NB4 (cell line): ENCODE results near the gene FBXW2.

Experiments used
- DNase-seq: peaks from one replicate; pipeline ENCODE4 v3.0.0; 2010; ENCODE audit warnings: low read depth
- H3K4me3 ChIP-seq: one replicate; pipeline ENCODE4 v1.5.1; 2011; ENCODE audit warnings: mild to moderate bottlenecking, low read depth, low read length, moderate library complexity
- CTCF ChIP-seq: IDR thresholded peaks from one replicate; pipeline ENCODE4 v1.5.1; 2012; ENCODE audit warnings: low read depth, low read length
- MAX ChIP-seq: IDR thresholded peaks from 2 replicates; pipeline ENCODE4 v1.6.1; 2011; ENCODE audit warnings: low read depth, low read length
- MYC ChIP-seq: IDR thresholded peaks from 2 replicates; pipeline ENCODE4 v1.6.1; 2011; ENCODE audit warnings: low read depth, low read length
- POLR2A ChIP-seq: IDR thresholded peaks from 2 replicates; pipeline ENCODE4 v1.6.1; 2011; ENCODE audit warnings: mild to moderate bottlenecking; ENCODE audit not compliant: insufficient read length; ENCODE audit errors: extremely low read depth

FBXW2 gene

GRCh38 chr9:120711354-120711753, 81.9 kb downstream of the FBXW2 start:
- H3K4me3 ChIP-seq = no peak overlapping the region
- TF ChIP-seq POLR2A (no peak), CTCF (no peak), MYC (no peak), MAX (no peak)
- no peak for DNase-seq

- DNase-seq = peak; percentile 61
- TF ChIP-seq POLR2A (peak; percentile 18), CTCF (no peak), MYC (no peak), MAX (no peak)
- peak overlapping the region; percentile 4 for H3K4me3 ChIP-seq
Observed at GRCh38 chr9:120710110-120710981, 82.9 kb downstream of the FBXW2 start.

GRCh38 chr9:120708526-120709224, 84.5 kb downstream of the FBXW2 start:
- TF ChIP-seq MYC = no peak
- DNase-seq = no peak
- no peak overlapping the region for H3K4me3 ChIP-seq

- no peak overlapping the region for H3K4me3 ChIP-seq
- TF ChIP-seq CTCF (no peak), POLR2A (no peak), MYC (no peak), MAX (no peak)
- DNase-seq = no peak
Observed at GRCh38 chr9:120707170-120707569, 86.0 kb downstream of the FBXW2 start.
